Adipose tissue (tissue), 3 donors: Measurements from ENCODE around the gene TRIP13. TPM values are rescaled to one million over a fixed set of nuclear protein-coding genes. Genes with fewer than 3 reads are reported as not detected.

Source experiments
- H3K27ac ChIP-seq: one replicate; pipeline ENCODE4 v1.5.1; 2013; ENCODE audit warnings: low read depth, low read length
- whole genome bisulfite sequencing, 3 donors: extraction: QIAGEN DNeasy Blood & Tissue Kit; methylation state at CpG; one replicate each; pipeline ENCODE4 v1.1.7; 2013; 5-methylcytosine and 5-hydroxymethylcytosine counted together
- polyA plus RNA-seq, 3 donors: library from polyadenylated mRNA; stranded (reverse); fragments of 200-250 nt; gene quantifications; one replicate each; pipeline ENCODE4 v1.2.3, GENCODE V29; 2013
- donor health status: healthy with polysubstance abuse.
- donor health status: Bipolar disorder and iron deficiency.
- donor health status: healthy.

The TRIP13 gene
- polyA plus RNA-seq, 3 donors = 0.58 to 1.5 (median 1.5) TPM

- no peak overlapping the region for H3K27ac ChIP-seq
- WGBS, 3 donors = 79 to 83% (median 81%) methylated on average over 11 of the region's 11 CpGs
These were observed 50.7 kb downstream of the TRIP13 start for GRCh38 chr5:943201-943917.

GRCh38 chr5:943918-944620 lies 51.4 kb downstream of the TRIP13 start:
- no peak overlapping the region for H3K27ac ChIP-seq
- 60 to 62% (median 61%) methylated on average over 7 of the region's 7 CpGs for WGBS, 3 donors

DNA sequence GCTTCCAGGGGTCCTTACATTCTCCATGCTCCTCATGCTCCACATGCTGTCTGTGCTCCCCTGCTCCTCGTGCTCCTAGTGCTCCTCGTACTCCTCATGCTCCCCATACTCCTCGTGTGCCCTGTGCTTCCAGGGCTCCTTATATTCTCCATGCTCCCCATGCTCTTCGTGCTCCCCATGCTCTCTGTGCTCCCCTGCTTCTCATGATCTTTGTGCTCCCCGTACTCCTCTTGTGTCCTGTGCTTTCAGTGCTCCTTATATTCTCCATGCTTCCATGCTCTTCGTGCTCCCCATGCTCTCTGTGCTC lies 51.9 kb downstream of the TRIP13 start:
- WGBS, 3 donors = 85 to 92% (median 90%) methylated on average over 6 of the region's 6 CpGs
- no peak overlapping the region for H3K27ac ChIP-seq

- 68 to 83% (median 71%) methylated on average over 12 of the region's 12 CpGs for WGBS, 3 donors
- no peak overlapping the region for H3K27ac ChIP-seq
These were observed 52.5 kb downstream of the TRIP13 start for GRCh38 chr5:944992-945685.

GRCh38 chr5:945691-946551 lies 53.2 kb downstream of the TRIP13 start:
- whole genome bisulfite sequencing, 3 donors = 23 to 41% (median 33%) methylated on average over 24 of the region's 24 CpGs
- H3K27ac ChIP-seq = no peak overlapping the region

DNA sequence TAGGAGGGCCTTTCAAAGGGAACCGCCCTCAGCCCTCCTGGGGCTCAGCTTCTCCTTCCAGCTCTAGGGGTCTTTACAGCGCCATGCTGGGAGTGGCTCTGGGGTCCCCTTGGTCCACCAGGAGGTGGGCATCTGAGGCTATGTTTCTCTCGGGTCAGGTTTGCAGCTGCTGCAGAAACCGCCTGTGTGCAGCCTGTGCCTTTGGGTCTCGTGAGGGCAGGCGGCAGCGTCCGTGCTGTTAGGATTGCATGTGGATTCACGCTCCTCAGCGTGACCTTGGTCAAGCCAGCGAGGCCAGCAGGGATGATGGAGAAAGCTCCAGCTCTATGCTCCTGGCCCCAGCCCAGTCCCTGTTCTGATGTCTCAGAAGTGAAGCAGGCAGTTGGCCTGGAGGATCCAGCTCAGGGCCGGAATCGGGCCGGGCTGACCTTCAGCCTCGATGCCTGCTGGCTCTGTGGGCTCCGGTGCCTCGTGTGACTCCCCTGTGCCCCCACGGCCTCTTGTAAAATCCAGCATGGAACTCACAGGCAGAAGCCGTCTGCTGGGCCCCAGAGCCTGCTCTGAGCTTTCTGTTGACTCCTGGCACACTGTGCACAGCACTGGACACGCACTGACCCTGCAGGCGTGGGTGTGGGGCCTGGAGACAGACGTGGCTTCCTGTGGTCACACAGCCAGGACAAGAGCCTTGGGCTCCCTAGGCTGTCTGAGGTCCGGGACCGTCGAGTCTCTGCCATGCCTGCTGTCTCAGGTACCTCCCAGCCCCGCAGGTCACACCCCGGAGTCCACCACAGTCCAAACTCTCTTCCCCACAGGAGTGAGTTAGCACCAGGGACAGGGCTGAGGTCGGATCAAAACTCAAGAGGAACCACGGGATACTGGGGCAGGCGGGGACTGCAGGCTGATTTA lies 54.3 kb downstream of the TRIP13 start:
- 61 to 76% (median 63%) methylated on average over 30 of the region's 30 CpGs for WGBS, 3 donors
- no peak overlapping the region for H3K27ac ChIP-seq

- WGBS, 3 donors = 63 to 70% (median 69%) methylated on average over 17 to 19 of the region's 19 CpGs
- no peak overlapping the region for H3K27ac ChIP-seq
These were observed 55.2 kb downstream of the TRIP13 start for GRCh38 chr5:947626-948471.

DNA sequence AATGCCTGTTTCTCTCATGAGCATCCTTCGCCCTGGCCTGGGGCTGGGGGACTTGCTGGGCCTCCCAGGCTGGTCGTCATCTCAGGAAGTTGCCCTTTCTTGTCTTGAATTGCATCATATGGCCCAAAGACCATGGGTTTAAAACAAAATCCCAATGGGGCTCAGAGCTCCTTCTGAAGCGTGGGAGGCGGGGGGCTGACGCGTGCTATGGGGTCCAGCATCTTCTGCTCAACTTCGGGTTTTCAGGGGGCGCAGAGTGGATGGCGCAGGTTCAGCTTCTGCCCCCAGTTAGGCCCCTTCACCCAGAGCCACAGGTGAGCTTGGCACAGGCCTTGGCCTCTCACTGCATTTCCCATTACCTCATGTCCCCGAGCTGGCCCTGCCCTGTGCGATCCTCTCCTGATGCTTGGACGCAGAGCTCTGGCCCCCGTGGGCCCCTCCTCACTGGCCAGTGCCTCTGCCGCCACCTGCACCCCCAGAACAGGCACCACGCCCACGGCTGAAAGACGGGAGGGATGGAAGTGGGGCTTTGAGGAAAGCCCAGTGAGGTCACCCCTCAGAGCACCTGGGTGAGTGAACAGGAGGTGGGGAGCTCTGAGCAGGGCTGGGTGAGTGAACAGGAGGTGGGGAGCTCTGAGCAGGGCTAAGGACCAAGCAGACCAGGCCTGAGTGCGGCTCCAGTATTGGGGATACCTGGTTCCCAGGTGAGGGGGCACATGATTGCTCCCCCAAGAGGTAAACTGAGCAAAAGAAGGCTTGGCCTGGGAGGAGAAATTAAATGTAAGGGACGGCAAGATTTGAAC lies 56.0 kb downstream of the TRIP13 start:
- 83 to 87% (median 85%) methylated on average over 19 of the region's 19 CpGs for WGBS, 3 donors

DNA sequence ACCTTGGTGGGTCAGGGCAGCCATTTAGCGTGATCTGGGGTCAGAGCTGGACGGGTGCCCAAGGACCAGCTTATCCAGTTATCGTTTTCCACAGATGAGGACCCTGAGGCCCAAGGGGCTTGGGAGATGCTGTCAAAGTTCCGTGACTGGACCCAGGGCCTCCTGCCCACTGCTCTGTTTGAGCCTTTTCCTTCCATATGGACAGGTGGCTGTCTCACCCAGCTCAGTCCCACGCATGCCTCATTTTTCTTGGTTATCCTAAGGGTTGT lies 56.5 kb downstream of the TRIP13 start:
- WGBS, 3 donors = 71 to 93% (median 90%) methylated on average over 5 of the region's 5 CpGs

More for the DNA sequence above, 56.0 kb downstream of the TRIP13 start:
- H3K27ac ChIP-seq = no peak overlapping the region

GRCh38 chr5:949815-950560 lies 57.3 kb downstream of the TRIP13 start:
- 88 to 95% (median 93%) methylated on average over 17 of the region's 17 CpGs for WGBS, 3 donors
- no peak overlapping the region for H3K27ac ChIP-seq

More for the DNA sequence above, 56.5 kb downstream of the TRIP13 start:
- no peak overlapping the region for H3K27ac ChIP-seq

DNA sequence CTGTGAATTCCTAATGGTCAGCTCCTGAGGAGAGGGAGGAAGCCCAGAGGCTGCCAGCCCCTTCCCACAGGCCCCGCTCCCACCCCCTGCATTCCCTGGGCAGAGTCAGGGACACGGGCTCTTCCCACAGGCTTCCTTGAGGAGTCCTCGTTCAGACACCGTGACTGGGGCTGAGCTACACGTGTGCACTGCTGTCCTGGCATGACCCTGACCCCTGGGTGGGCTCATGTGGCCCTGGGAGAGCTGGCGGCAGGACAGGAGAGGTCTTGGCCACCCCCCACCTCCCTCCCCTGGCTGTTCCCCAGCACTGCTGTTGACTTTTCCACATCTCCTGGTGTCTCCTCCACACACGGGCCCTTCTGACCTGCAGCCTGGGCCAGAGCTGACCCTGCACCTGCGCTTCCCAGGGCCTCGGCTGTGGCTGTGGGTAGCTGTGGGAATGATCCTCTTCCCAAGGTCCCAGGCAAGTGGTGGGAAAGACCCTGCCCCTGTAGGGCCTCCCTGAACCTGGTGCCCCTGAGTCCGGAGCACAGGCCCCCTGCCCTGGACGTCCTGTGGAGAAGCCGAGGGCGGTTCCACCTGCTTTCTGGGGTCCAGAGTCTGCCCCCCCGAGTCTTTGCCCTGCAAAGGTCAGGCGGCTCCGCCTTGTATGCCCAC lies 59.4 kb downstream of the TRIP13 start:
- no peak overlapping the region for H3K27ac ChIP-seq
- 89 to 94% (median 93%) methylated on average over 16 of the region's 16 CpGs for WGBS, 3 donors

DNA sequence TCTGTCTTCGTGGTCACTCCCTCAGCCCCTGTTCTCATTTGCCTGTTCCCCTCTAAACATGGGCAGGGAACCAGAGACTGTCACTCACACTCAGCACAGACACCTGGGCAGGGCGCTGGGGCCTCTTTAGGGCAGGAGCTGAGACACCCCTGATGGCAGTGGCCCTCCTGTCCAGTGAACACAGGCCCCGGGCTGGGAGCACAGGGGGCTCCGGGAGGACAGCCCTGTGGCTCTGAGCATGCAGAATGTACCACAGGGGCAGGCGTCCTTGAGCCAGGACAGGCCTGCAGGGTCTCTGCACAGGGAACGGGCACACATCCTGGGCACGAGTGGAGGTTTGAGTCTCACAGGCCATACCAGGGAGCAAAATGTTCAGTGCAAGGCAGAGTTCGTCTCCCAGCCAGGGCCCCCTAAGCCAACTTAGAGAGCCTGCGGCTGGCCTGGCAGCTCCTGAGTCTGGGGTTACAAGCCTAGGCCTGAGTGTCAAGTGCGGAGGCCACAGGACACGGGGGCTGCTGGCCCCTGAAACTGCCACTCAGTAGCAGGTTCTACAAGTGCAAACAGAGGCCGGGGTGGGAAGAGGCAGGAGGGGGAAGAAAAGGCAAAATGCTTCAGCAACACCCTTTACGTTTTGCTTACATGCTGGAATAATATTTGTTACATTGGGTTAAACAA lies 60.0 kb downstream of the TRIP13 start:
- H3K27ac ChIP-seq = no peak overlapping the region
- 82 to 91% (median 89%) methylated on average over 13 of the region's 13 CpGs for WGBS, 3 donors

GRCh38 chr5:953535-954449 lies 61.1 kb downstream of the TRIP13 start:
- H3K27ac ChIP-seq = no peak overlapping the region
- WGBS, 3 donors = 78 to 89% (median 88%) methylated on average over 24 of the region's 24 CpGs
